Ascending aorta (tissue), 2 donors: ENCODE measurements around the gene CD209. TPM values are rescaled to one million over a fixed set of nuclear protein-coding genes. Genes with fewer than 3 reads are reported as not detected.

Source experiments
- DNase-seq, 2 donors: peaks; one replicate each; pipeline ENCODE4 v3.0.0-alpha.2; 2019; ENCODE audit warnings: low spot score in 2 of 2
- H3K27ac ChIP-seq, 2 donors: fragments of 200-600 bp; sonication (generic); one replicate each; pipeline ENCODE4 v1.5.1; 2016 to 2017; ENCODE audit warnings: mild to moderate bottlenecking in 1 of 2
- H3K27me3 ChIP-seq: fragments of 200-600 bp; sonication (generic); one replicate; pipeline ENCODE4 v1.5.1; 2017
- H3K36me3 ChIP-seq, 2 donors: fragments of 200-600 bp; sonication (generic); one replicate each; pipeline ENCODE4 v1.5.1; 2016
- H3K4me1 ChIP-seq, 2 donors: fragments of 200-600 bp; sonication (generic); one replicate each; pipeline ENCODE4 v1.5.1; 2016 to 2017; ENCODE audit warnings: mild to moderate bottlenecking in 1 of 2
- H3K4me3 ChIP-seq, 2 donors: fragments of 200-600 bp; sonication (generic); one replicate each; pipeline ENCODE4 v1.5.1; 2016 to 2017; ENCODE audit warnings: mild to moderate bottlenecking in 1 of 2
- H3K9me3 ChIP-seq, 2 donors: fragments of 200-600 bp; sonication (generic); one replicate each; pipeline ENCODE4 v1.5.1; 2016
- intact Hi-C: fragments of 100-400 bp; cut with DNase I; formaldehyde crosslinking; loops from one replicate; pipeline ENCODE4 v1.15.1; 2023
- total RNA-seq: library from RNA; depleted of rRNA; stranded (reverse); fragments of >200 nt; gene quantifications from one replicate; pipeline ENCODE4 v1.1.0, GENCODE V29; 2016
- TF ChIP-seq, protein P1 (sequence below), 3 experiments: fragments of 200-600 bp in 2 of 3; fragments of 450-650 bp in 1 of 3; sonication (generic) in 2 of 3; IDR thresholded peaks; one replicate each; pipeline ENCODE4 v1.5.1; 2016 to 2019; ENCODE audit warnings: antibody characterized with exemption in 3 of 3, mild to moderate bottlenecking in 1 of 3, moderate library complexity in 1 of 3

The CD209 gene
- total RNA-seq, 1 donor from 2014 or later = 12.6 TPM

- H3K4me3 ChIP-seq = no peak overlapping the region
- no peaks in the 10 kb centered on the region for H3K27me3 ChIP-seq
- DNase-seq = no peak
- TF ChIP-seq, protein P1, sequence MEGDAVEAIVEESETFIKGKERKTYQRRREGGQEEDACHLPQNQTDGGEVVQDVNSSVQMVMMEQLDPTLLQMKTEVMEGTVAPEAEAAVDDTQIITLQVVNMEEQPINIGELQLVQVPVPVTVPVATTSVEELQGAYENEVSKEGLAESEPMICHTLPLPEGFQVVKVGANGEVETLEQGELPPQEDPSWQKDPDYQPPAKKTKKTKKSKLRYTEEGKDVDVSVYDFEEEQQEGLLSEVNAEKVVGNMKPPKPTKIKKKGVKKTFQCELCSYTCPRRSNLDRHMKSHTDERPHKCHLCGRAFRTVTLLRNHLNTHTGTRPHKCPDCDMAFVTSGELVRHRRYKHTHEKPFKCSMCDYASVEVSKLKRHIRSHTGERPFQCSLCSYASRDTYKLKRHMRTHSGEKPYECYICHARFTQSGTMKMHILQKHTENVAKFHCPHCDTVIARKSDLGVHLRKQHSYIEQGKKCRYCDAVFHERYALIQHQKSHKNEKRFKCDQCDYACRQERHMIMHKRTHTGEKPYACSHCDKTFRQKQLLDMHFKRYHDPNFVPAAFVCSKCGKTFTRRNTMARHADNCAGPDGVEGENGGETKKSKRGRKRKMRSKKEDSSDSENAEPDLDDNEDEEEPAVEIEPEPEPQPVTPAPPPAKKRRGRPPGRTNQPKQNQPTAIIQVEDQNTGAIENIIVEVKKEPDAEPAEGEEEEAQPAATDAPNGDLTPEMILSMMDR (IDR thresholded peaks at IDR 0.05) = no peak
- H3K36me3 ChIP-seq = no peaks in the 10 kb centered on the region
- H3K4me1 ChIP-seq = no peaks in the 10 kb centered on the region
- H3K27ac ChIP-seq = no peak overlapping the region
- H3K9me3 ChIP-seq = no peaks in the 10 kb centered on the region
- intact Hi-C loops = no loop called here
Observed at GRCh38 chr19:7778081-7778480, 30.7 kb upstream of the CD209 start.

GRCh38 chr19:7775761-7776160, 28.4 kb upstream of the CD209 start:
- Histone ChIP-seq H3K4me3 (no peak overlapping the region), H3K27ac (no peak overlapping the region), H3K9me3 (no peaks in the 10 kb centered on the region), H3K27me3 (no peaks in the 10 kb centered on the region), H3K4me1 (no peaks in the 10 kb centered on the region), H3K36me3 (no peaks in the 10 kb centered on the region)
- TF ChIP-seq, protein P1 (IDR thresholded peaks at IDR 0.05) = no peak
- DNase-seq = no peak
- intact Hi-C loops = no loop called here

DNA sequence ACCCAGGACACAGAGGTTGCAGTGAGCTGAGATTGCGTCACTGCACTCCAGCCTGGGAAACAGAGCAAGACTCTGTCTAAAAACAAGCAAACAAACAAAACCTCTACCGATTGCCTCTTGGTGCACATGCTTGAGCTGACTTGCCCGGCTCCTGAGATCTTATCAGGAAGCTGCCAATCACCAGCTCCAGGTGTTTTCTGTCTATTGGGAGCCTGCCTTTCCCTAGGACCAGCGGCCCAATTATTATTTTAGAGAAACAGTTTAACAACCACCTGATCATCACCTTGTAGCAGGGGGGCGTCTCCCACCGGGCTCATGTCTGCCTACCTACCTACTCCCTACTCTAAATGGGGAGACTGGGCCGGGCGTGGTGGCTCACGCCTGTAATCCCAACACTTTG, 26.5 kb upstream of the CD209 start:
- Histone ChIP-seq H3K4me3 (no peak overlapping the region), H3K27ac (no peak overlapping the region), H3K27me3 (no peaks in the 10 kb centered on the region), H3K9me3 (no peaks in the 10 kb centered on the region), H3K4me1 (no peaks in the 10 kb centered on the region), H3K36me3 (no peaks in the 10 kb centered on the region)
- no peak for DNase-seq
- intact Hi-C loops = no loop called here
- TF ChIP-seq, protein P1 (IDR thresholded peaks at IDR 0.05) = no peak

DNA sequence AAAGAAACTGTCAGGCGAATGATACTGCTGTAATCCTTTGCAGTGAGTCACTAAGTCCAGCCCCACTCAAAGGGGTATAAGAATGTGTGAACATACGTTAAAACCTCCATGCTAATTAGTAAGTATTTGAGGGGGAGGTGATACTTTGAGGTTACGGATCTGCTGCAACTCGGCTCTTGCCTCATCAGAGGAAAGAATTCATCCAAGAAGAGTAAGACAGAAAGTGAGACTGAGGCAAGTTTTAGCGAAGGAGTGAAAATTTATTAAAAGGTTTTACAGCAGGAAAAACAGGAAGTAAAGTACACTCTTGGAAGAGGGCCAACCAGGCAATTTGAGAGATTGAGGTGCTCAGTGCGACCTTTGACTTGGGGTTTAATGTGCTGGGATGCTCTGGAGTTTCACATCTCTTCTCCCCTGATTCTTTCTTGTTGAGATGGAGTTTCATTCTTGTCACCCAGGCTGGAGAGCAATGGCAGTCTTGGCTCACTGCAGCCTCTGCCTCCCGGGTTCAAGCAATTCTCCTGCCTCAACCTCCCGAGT, 25.5 kb upstream of the CD209 start:
- no peak for DNase-seq
- no peaks in the 10 kb centered on the region for H3K36me3 ChIP-seq
- TF ChIP-seq, protein P1 (IDR thresholded peaks at IDR 0.05) = no peak
- no peaks in the 10 kb centered on the region for H3K27me3 ChIP-seq
- H3K4me3 ChIP-seq = no peak overlapping the region
- H3K4me1 ChIP-seq = no peaks in the 10 kb centered on the region
- intact Hi-C loops = no loop called here
- H3K27ac ChIP-seq = no peak overlapping the region
- no peaks in the 10 kb centered on the region for H3K9me3 ChIP-seq

- H3K27me3 ChIP-seq = no peaks in the 10 kb centered on the region
- intact Hi-C loops = no loop called here
- no peaks in the 10 kb centered on the region for H3K9me3 ChIP-seq
- DNase-seq = no peak
- H3K4me3 ChIP-seq = no peak overlapping the region
- TF ChIP-seq, protein P1 (IDR thresholded peaks at IDR 0.05) = no peak
- H3K36me3 ChIP-seq = no peaks in the 10 kb centered on the region
- H3K27ac ChIP-seq = no peak overlapping the region
- H3K4me1 ChIP-seq = no peaks in the 10 kb centered on the region
Observed at GRCh38 chr19:7771072-7771471, 23.7 kb upstream of the CD209 start.

- intact Hi-C loops = no loop called here
- DNase-seq = no peak
- no peaks in the 10 kb centered on the region for H3K4me1 ChIP-seq
- H3K36me3 ChIP-seq = no peaks in the 10 kb centered on the region
- no peaks in the 10 kb centered on the region for H3K27me3 ChIP-seq
- TF ChIP-seq, protein P1 (IDR thresholded peaks at IDR 0.05) = no peak
- H3K4me3 ChIP-seq = no peak overlapping the region
- no peak overlapping the region for H3K27ac ChIP-seq
- H3K9me3 ChIP-seq = no peaks in the 10 kb centered on the region
Observed at GRCh38 chr19:7769171-7769570, 21.8 kb upstream of the CD209 start.
